GM19372 (cell line): ENCODE results near the gene RPS10.
"Not testable (repeated sequence)": the region's sequence is repeated elsewhere in the genome, so short reads cannot be mapped to it uniquely, and the experiment has no call there.

Source experiments
- ATAC-seq: cut with Tn5 transposase; IDR thresholded peaks from one replicate; pipeline ENCODE4 v1.9.1; 2021; ENCODE audit warnings: mild to moderate bottlenecking, low read depth, moderate library complexity; ENCODE audit not compliant: unreplicated experiment

Gene RPS10

GRCh38 chr6:34374508-34374907 is 51.4 kb downstream of the RPS10 start:
- no peak for ATAC-seq

GRCh38 chr6:34374069-34374468 is 51.8 kb downstream of the RPS10 start:
- ATAC-seq = no peak

GRCh38 chr6:34373511-34373910 is 52.4 kb downstream of the RPS10 start:
- ATAC-seq = no peak

- ATAC-seq = not testable (repeated sequence)
Measured at GRCh38 chr6:34371865-34372264, 54.0 kb downstream of the RPS10 start.

- ATAC-seq = no peak
Measured at GRCh38 chr6:34370361-34370760, 55.5 kb downstream of the RPS10 start.

- no peak for ATAC-seq
Measured at GRCh38 chr6:34369385-34369784, 56.5 kb downstream of the RPS10 start.
